ENCODE results near the gene HIVEP1.

GRCh38 chr6:12189661-12190060, 177.5 kb downstream of the HIVEP1 start:
- TF ChIP-seq, protein P1, sequence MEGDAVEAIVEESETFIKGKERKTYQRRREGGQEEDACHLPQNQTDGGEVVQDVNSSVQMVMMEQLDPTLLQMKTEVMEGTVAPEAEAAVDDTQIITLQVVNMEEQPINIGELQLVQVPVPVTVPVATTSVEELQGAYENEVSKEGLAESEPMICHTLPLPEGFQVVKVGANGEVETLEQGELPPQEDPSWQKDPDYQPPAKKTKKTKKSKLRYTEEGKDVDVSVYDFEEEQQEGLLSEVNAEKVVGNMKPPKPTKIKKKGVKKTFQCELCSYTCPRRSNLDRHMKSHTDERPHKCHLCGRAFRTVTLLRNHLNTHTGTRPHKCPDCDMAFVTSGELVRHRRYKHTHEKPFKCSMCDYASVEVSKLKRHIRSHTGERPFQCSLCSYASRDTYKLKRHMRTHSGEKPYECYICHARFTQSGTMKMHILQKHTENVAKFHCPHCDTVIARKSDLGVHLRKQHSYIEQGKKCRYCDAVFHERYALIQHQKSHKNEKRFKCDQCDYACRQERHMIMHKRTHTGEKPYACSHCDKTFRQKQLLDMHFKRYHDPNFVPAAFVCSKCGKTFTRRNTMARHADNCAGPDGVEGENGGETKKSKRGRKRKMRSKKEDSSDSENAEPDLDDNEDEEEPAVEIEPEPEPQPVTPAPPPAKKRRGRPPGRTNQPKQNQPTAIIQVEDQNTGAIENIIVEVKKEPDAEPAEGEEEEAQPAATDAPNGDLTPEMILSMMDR (IDR thresholded peaks at IDR 0.05), result no peak
- no peak for TF ChIP-seq POLR2A (IDR thresholded peaks at IDR 0.05)

Measured in testis (tissue), 2 donors.